GM12878 (cell line): ENCODE measurements around the gene STX3. TPM values are rescaled to one million over a fixed set of nuclear protein-coding genes. Genes with fewer than 3 reads are reported as not detected.

Source experiments
- ATAC-seq: fragments of 200-7000 bp; cut with Tn5 transposase; 3 replicates; pipeline ENCODE4 v1.9.1; 2020; ENCODE audit warnings: mild to moderate bottlenecking, moderate library complexity
- BruUV-seq: library from RNA; stranded (reverse); fragments of 400-500 nt; replicated peaks from 2 replicates; lab custom pipeline; 2021; lab: Mats Ljungman, UMichigan
- CTCF ChIA-PET: fragments of 300-600 bp; sonication (Branson Sonifier 250); formaldehyde crosslinking; extraction: SDS; loops from one replicate; lab custom pipeline; 2021; ENCODE audit warnings: inconsistent platforms; lab: Yijun Ruan, JAX
- POLR2A ChIA-PET: fragments of 350-600 bp; formaldehyde crosslinking; extraction: SDS; loops from one replicate; lab custom pipeline; 2021; ENCODE audit warnings: inconsistent platforms; lab: Charles Lee
- RAD21 ChIA-PET: fragments of 300-600 bp; sonication (Branson Sonifier 250); formaldehyde crosslinking; loops from one replicate; lab custom pipeline; 2023; ENCODE audit warnings: antibody characterized with exemption; ENCODE audit not compliant: unreplicated experiment; lab: Charles Lee
- SMC1A ChIA-PET: fragments of 300-600 bp; sonication (Branson Sonifier 250); formaldehyde crosslinking; loops from one replicate; lab custom pipeline; 2023; ENCODE audit not compliant: unreplicated experiment, uncharacterized antibody; lab: Charles Lee
- DNase-seq: peaks from one replicate; pipeline ENCODE4 v3.0.0-alpha.2; 2011; ENCODE audit warnings: low read depth, low spot score
- FAIRE-seq: peaks from 3 replicates; lab custom pipeline; 2011; peaks lifted over from hg19 to GRCh38; lab: Jason Lieb, UNC
- H2AFZ ChIP-seq: 2 replicates; pipeline ENCODE4 v1.6.0; 2011; ENCODE audit warnings: low read depth, low read length, control low read depth; ENCODE audit not compliant: control insufficient read depth
- H3K27ac ChIP-seq: 2 replicates; pipeline ENCODE4 v1.5.1; 2011; ENCODE audit warnings: control low read depth; ENCODE audit not compliant: control insufficient read depth, insufficient read depth
- H3K27me3 ChIP-seq, 2 experiments: replicated peaks in 1 of 2; 2 replicates each; pipeline versions ENCODE4 v1.6.0 to v1.6.1; 2011; ENCODE audit warnings: low read length in 1 of 2; ENCODE audit not compliant: control insufficient read depth in 2 of 2, insufficient read depth in 2 of 2
- H3K36me3 ChIP-seq, 2 experiments: 2 replicates each; pipeline ENCODE4 v1.5.1; 2011; ENCODE audit warnings: low read length in 1 of 2; ENCODE audit not compliant: control insufficient read depth in 2 of 2, insufficient read depth in 2 of 2
- H3K4me1 ChIP-seq: 2 replicates; pipeline ENCODE4 v1.6.1; 2011; ENCODE audit warnings: mild to moderate bottlenecking, low read length, moderate library complexity, mixed read lengths; ENCODE audit not compliant: control insufficient read depth, insufficient read depth
- H3K4me2 ChIP-seq: 2 replicates; pipeline ENCODE4 v1.6.0; 2011; ENCODE audit warnings: control low read depth; ENCODE audit not compliant: control insufficient read depth, insufficient read depth
- H3K4me3 ChIP-seq: fragments of 200-600 bp; sonication (generic); 2 replicates; pipeline ENCODE4 v1.5.1; 2016
- H3K79me2 ChIP-seq: 2 replicates; pipeline ENCODE4 v1.6.0; 2011; ENCODE audit warnings: low read length; ENCODE audit not compliant: control insufficient read depth, insufficient read depth
- H3K9ac ChIP-seq: 2 replicates; pipeline ENCODE4 v1.8.0; 2011; ENCODE audit warnings: low read length, control low read depth, mixed read lengths; ENCODE audit not compliant: control insufficient read depth, insufficient read depth
- H3K9me3 ChIP-seq: replicated peaks from 3 replicates; pipeline ENCODE4 v1.5.1; 2011; ENCODE audit warnings: mild to moderate bottlenecking, low read length; ENCODE audit not compliant: control insufficient read depth, insufficient read depth
- H4K20me1 ChIP-seq: 2 replicates; pipeline ENCODE4 v1.6.0; 2011; ENCODE audit not compliant: control insufficient read depth, insufficient read depth
- CHD2 ChIP-seq: IDR thresholded peaks from 2 replicates; pipeline ENCODE4 v1.6.1; 2011; ENCODE audit warnings: low read depth, low read length, improper control_type of control experiment, borderline replicate concordance
- EP300 ChIP-seq, 2 experiments: fragments of 150-350 bp in 1 of 2; IDR thresholded peaks; 2 replicates each; pipeline ENCODE4 v1.6.1; 2011 to 2012; ENCODE audit warnings: low read depth in 2 of 2, low read length in 2 of 2, borderline replicate concordance in 1 of 2, improper control_type of control experiment in 1 of 2, inconsistent platforms in 1 of 2; ENCODE audit not compliant: control insufficient read depth in 1 of 2
- IRF5 ChIP-seq: fragments of 450-650 bp; IDR thresholded peaks from 2 replicates; pipeline ENCODE4 v1.6.1; 2017; ENCODE audit warnings: borderline replicate concordance
- KLF5 ChIP-seq: fragments of 450-650 bp; IDR thresholded peaks from 2 replicates; pipeline ENCODE4 v1.6.1; 2014; ENCODE audit warnings: mild to moderate bottlenecking; ENCODE audit not compliant: partially characterized antibody
- MEF2B ChIP-seq: fragments of 450-650 bp; IDR thresholded peaks from 2 replicates; pipeline ENCODE4 v1.6.1; 2018; ENCODE audit warnings: mild to moderate bottlenecking, moderate library complexity; ENCODE audit not compliant: partially characterized antibody, poor library complexity, severe bottlenecking
- RAD21 ChIP-seq: IDR thresholded peaks from 2 replicates; pipeline ENCODE4 v1.6.1; 2011; ENCODE audit warnings: mild to moderate bottlenecking, low read depth, low read length, moderate library complexity; ENCODE audit not compliant: insufficient read depth
- RB1 ChIP-seq: fragments of 450-650 bp; formaldehyde crosslinking; IDR thresholded peaks from 2 replicates; pipeline ENCODE4 v1.6.1; 2017; ENCODE audit warnings: mild to moderate bottlenecking, borderline replicate concordance
- RELB ChIP-seq: fragments of 450-650 bp; IDR thresholded peaks from 2 replicates; pipeline ENCODE4 v1.6.1; 2017; ENCODE audit warnings: low read depth, mild to moderate bottlenecking, moderate library complexity
- SIX5 ChIP-seq: IDR thresholded peaks from 2 replicates; pipeline ENCODE4 v1.6.1; 2011; ENCODE audit warnings: mild to moderate bottlenecking, low read depth, low read length, moderate library complexity; ENCODE audit not compliant: severe bottlenecking
- TAF1 ChIP-seq: IDR thresholded peaks from 2 replicates; pipeline ENCODE4 v1.6.1; 2011; ENCODE audit warnings: mild to moderate bottlenecking, low read depth, low read length, borderline replicate concordance
- USF2 ChIP-seq: IDR thresholded peaks from 2 replicates; pipeline ENCODE4 v1.6.1; 2011; ENCODE audit warnings: low read depth, low read length, improper control_type of control experiment, borderline replicate concordance
- ZNF24 ChIP-seq: fragments of 450-650 bp; IDR thresholded peaks from 2 replicates; pipeline ENCODE4 v1.6.1; 2017; ENCODE audit warnings: antibody characterized with exemption, mild to moderate bottlenecking
- ZNF687 ChIP-seq: fragments of 450-650 bp; IDR thresholded peaks from 2 replicates; pipeline ENCODE4 v1.6.1; 2017; ENCODE audit warnings: mild to moderate bottlenecking, moderate library complexity
- WGBS: methylation state at CpG from one replicate; pipeline ENCODE4 v1.1.6; 2016; ENCODE audit warnings: low lambda C conversion rate; ENCODE audit not compliant: insufficient replicate concordance, insufficient coverage; ENCODE audit errors: missing lambda C conversion rate; 5-methylcytosine and 5-hydroxymethylcytosine counted together
- in situ Hi-C: fragments of 300-500 bp; cut with MboI; formaldehyde crosslinking; loops from 9 replicates; pipeline ENCODE4 v1.14.3; 2018; ENCODE audit warnings: mixed read lengths
- intact Hi-C: fragments of 100-400 bp; cut with micrococcal nuclease; formaldehyde crosslinking; loops from one replicate; pipeline ENCODE4 v1.14.2; 2022; ENCODE audit not compliant: unreplicated experiment
- polyA plus RNA-seq, 11 experiments: library from polyadenylated mRNA; depleted of rRNA in 4 of 11; unstranded in 6 of 11; stranded (reverse) in 5 of 11; fragments of >200 nt; fragmentation: Nextera tagmentation in 4 of 11; fragmentation: Illumina TruSeq in 1 of 11; extraction: Ambion mirVana in 4 of 11; extraction: Trizol in 1 of 11; gene quantifications; 1 replicate in 1 of 11; 2 replicates in 10 of 11; pipeline versions ENCODE4 v1.2.1 to v1.2.3, GENCODE V29; 2011 to 2016; ENCODE audit warnings: inconsistent platforms in 2 of 11, missing spikeins in 2 of 11, low read depth in 1 of 11
- total RNA-seq, 4 experiments: library from RNA; depleted of rRNA in 3 of 4; stranded (reverse); fragments of >200 nt in 3 of 4; fragmentation: Illumina TruSeq in 1 of 4; extraction: Trizol in 1 of 4; gene quantifications; 2 replicates each; pipeline versions ENCODE4 v1.2.1 to v1.2.3, GENCODE V29; 2013 to 2021

Gene STX3
- total and polyA plus RNA-seq, 10 of the 15 experiments (the other 5 are each of a cell fraction or from before 2014, with no cell fraction given): 0.11 to 2.5 (median 1.1) TPM

GRCh38 chr11:59730896-59731565 lies 24.1 kb upstream of the STX3 start:
- H3K27me3 ChIP-seq: no peaks in the 10 kb centered on the region
- intact Hi-C loops: no loop called here
- DNase-seq: no peak
- ChIA-PET CTCF (no interaction called here), SMC1A (no interaction called here), POLR2A (no interaction called here), RAD21 (no interaction called here)
- FAIRE-seq: no peak
- no peak overlapping the region for H3K4me2 ChIP-seq
- WGBS: 29% methylated on average over 2 of the region's 2 CpGs
- H2AFZ ChIP-seq: no peak overlapping the region
- no peaks in the 10 kb centered on the region for H3K79me2 ChIP-seq
- H3K27ac ChIP-seq: no peak overlapping the region
- in situ Hi-C loops: no loop called here
- BruUV-seq: no TSS peak
- H3K9me3 ChIP-seq: no peaks in the 10 kb centered on the region
- H3K4me3 ChIP-seq: no peak overlapping the region
- ATAC-seq: no peak
- no peak overlapping the region for H3K9ac ChIP-seq
- no peaks in the 10 kb centered on the region for H3K36me3 ChIP-seq
- H3K4me1 ChIP-seq: no peaks in the 10 kb centered on the region
- H4K20me1 ChIP-seq: no peaks in the 10 kb centered on the region
- TF ChIP-seq RAD21: no peak
- no peak for TF ChIP-seq MEF2B
- TF ChIP-seq ZNF687: no peak
- no peak for TF ChIP-seq IRF5
- no peak for TF ChIP-seq CHD2
- TF ChIP-seq KLF5: no peak
- TF ChIP-seq SIX5: no peak
- TF ChIP-seq EP300 (IDR thresholded peaks at IDR 0.05; ENCODE audit: borderline replicate concordance in 1 of 2, control insufficient read depth in 1 of 2, low read depth in 2 of 2, low read length in 2 of 2): no peak
- TF ChIP-seq RB1: no peak
- no peak for TF ChIP-seq RELB
- no peak for TF ChIP-seq ZNF24
- TF ChIP-seq USF2: no peak
- no peak for TF ChIP-seq TAF1
